GM13976 (cell line): ENCODE data around the gene FAM83B.

Experiments
- DNase-seq: peaks from one replicate; pipeline ENCODE4 v3.0.0; 2012; ENCODE audit warnings: low spot score
- in situ Hi-C: fragments of 300-500 bp; cut with MboI; formaldehyde crosslinking; loops from one replicate; pipeline ENCODE4 v1.12.0; 2022; ENCODE audit warnings: low sequenced_read_pairs, mixed read lengths, inconsistent platforms; ENCODE audit not compliant: unreplicated experiment
- TF ChIP-seq, protein P1 (sequence below): IDR thresholded peaks from 2 replicates; pipeline ENCODE4 v1.5.1; 2012; ENCODE audit warnings: borderline replicate concordance, mild to moderate bottlenecking; ENCODE audit not compliant: insufficient read depth; ENCODE audit errors: extremely low read depth, missing control alignments, control extremely low read depth

The FAM83B gene

DNA sequence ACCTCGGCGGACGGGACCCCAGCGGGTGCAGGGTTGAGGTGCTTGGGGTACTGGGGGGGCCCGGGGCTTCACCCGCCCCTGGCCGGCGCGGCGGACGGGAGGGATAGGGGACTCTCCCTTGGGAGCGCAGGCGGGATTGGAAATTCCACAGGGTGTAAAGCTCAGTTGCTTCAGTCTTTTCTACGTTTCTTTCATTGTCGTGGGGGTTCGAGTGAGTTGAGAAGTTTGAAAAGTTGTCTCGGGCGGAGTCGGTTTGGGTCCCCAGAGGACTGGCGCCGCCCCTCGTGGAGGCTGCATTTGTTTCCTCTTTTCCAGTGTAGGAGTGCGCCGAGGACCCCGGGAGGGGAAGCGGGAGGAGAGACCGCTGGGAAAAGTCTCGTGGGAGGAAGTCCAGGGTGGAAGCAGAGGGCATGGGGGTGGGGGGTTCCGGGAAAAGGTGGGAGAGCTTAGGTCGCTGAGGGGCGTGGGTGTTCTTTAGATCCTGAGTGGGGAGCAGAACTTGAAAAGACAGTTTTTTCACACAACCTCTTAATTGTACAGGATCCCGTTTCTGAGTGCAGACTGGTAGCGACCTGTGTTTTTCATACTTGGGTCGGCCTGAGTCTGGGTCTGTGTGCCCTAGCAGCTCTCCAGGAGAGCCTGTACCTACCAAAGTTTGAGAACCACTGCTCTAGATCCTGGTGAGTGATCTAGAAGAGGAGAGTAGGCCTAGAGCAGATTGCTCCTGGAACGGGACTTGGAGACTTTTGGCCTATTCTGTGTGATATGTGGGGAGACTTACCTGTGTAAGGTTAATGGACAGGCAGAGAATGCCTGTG lies 495 bp downstream of the FAM83B start:
- TF ChIP-seq, protein P1, sequence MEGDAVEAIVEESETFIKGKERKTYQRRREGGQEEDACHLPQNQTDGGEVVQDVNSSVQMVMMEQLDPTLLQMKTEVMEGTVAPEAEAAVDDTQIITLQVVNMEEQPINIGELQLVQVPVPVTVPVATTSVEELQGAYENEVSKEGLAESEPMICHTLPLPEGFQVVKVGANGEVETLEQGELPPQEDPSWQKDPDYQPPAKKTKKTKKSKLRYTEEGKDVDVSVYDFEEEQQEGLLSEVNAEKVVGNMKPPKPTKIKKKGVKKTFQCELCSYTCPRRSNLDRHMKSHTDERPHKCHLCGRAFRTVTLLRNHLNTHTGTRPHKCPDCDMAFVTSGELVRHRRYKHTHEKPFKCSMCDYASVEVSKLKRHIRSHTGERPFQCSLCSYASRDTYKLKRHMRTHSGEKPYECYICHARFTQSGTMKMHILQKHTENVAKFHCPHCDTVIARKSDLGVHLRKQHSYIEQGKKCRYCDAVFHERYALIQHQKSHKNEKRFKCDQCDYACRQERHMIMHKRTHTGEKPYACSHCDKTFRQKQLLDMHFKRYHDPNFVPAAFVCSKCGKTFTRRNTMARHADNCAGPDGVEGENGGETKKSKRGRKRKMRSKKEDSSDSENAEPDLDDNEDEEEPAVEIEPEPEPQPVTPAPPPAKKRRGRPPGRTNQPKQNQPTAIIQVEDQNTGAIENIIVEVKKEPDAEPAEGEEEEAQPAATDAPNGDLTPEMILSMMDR, result no peak
- in situ Hi-C loops, result no loop called here
- no peak for DNase-seq

DNA sequence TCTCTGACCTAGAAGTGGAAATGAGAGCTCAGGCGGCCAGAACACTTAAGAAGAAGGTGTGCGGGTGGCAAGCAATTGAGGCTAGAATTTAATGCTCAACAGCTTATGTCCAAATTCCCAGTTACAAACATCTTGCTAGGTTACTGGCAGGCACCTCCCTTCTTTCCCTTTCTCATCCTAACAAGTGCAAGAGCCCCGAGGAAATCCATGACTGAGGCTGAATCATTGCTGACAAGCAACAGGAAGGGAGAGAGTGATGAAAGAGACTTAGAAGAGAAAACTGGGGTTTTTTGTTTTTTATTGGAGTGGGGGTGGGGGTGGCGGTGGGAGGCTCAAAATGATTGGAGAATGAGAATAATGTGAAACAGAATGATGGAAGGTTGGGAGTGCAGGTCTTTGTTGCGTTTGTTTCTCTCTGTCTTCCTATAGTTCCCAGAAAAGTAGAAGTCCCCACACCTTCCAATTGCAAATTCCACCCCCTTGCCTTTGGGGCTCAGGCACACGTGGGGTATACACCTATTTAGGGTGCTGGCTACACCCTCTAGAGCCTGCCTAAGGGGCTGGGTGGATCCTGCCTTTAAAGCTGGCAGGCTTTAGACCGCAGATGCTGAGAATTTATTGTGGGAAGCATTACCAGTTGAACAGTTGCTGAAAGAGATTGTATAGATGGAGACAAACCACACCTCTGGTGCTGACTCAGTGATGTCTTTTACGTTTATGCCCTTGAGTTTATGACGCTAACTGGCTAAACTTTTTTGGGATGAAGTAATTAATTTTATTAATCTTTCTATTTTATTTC lies 1.4 kb downstream of the FAM83B start:
- DNase-seq, result no peak
- TF ChIP-seq, protein P1, result no peak
- in situ Hi-C loops, result no loop called here

DNA sequence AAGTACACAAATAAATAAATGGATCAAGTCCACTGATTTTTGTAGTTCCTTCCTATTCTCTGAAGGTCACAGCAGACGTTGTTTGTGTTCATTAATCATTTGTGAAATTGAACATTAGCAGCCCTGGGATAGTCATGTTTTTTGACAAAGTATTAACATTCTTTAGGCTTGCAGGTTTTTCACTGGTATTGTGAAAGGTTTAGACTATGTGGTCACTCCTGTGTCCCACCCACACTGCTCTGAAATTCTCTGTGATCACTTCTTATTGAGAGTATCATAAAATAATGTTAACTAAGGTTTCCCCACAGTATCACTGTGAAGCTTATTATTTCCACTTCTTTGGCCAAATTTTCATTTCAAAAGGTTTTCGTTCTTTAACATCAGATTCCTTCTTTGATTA lies 3.5 kb downstream of the FAM83B start:
- in situ Hi-C loops, result no loop called here
- no peak for DNase-seq
- TF ChIP-seq, protein P1, result no peak

DNA sequence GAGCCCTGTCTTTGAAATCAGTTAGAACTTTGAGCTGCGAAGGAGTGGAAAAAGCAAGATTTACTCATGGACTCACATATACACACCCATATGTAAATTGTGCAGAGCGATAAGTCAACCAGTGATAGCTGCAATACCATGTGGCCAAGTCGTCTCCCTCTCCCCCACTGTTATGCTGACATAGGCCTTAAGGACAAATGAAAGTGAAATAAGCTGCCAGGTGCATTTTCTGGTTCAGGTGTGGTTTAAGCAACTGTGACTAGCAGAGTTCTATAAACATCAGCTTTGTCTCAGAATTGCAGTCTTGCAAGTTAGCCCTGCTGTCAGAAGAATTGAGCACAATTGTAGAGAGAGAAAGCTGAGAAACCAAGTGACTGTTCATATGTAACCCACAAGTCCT lies 9.6 kb downstream of the FAM83B start:
- in situ Hi-C loops, result no loop called here
- DNase-seq, result no peak

DNA sequence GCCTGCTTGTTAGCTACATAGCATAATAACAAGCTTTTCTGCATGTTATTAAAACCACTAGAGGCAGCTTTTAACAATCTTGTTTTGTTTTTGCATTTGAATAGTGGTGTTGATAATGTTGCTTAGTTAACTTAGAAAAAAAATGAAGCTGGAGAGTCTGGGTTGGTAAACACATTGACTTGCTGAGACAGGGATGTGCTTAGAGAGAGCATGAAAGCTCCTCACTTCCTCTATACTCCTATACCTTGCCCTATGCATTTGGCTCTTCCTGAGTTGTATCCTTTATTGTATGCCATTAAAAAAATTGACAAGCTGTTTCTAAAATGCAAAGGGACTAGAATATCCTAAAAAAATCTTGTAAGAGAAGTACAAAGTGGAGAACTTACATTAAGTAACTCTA lies 13.6 kb downstream of the FAM83B start:
- in situ Hi-C loops, result no loop called here
- TF ChIP-seq, protein P1, result no peak

More for the DNA sequence above, 9.6 kb downstream of the FAM83B start:
- TF ChIP-seq, protein P1, result no peak

DNA sequence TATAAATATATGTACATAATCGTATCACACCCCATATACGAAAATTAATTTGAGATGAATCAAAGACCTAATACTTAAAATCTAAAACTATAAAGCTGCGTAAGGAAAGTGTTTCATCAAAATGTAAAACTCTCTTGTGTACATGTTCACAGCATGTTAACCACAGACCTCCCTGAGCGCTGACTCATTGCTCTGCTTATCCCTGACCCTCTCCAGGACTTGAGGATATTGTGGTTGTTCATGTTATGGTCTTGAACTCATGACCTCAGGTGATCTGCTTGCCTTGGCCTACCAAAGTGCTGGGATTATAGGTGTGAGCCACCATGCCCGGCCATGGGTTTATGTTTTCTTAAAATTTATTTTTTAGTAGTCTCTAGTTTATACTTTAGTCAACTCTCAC lies 14.2 kb downstream of the FAM83B start:
- in situ Hi-C loops, result no loop called here
- DNase-seq, result no peak
- TF ChIP-seq, protein P1, result no peak

More for the DNA sequence above, 13.6 kb downstream of the FAM83B start:
- no peak for DNase-seq
